Stimulated activated CD8-positive, alpha-beta memory T cell treated with anti-CD3 and anti-CD28 coated beads, Interleukin-15, amount 100 ng/mL, for 48 hours (primary cell): ENCODE results near the gene FCRL1.

Experiments
- DNase-seq, 2 donors: peaks; one replicate each; pipeline ENCODE4 v3.0.0-alpha.2; 2020; ENCODE audit warnings: low read depth in 2 of 2

FCRL1 gene

GRCh38 chr1:157799996-157800395 lies 19.9 kb downstream of the FCRL1 start:
- no peak for DNase-seq

DNA sequence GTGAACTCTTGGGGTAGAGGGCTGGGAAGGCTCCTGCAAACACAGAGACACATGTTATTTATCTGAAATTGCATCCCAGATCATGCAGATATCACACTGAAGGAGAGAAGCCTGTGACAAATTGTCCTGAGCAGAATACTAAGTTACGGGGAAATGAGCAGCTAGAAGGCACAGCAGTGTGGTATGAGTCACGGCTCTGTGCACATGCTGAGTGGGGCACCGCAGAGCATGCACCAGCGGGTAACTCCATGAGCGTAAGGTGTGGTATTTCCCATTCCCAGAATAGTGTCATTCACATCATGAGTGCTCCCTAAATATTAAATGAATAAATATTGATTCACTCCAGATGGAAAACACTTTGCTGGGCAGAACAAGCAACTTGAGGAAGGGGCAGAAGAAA lies 21.7 kb downstream of the FCRL1 start:
- no peak for DNase-seq

- DNase-seq = no peak
Observed at GRCh38 chr1:157785248-157785647, 34.7 kb downstream of the FCRL1 start.

DNA sequence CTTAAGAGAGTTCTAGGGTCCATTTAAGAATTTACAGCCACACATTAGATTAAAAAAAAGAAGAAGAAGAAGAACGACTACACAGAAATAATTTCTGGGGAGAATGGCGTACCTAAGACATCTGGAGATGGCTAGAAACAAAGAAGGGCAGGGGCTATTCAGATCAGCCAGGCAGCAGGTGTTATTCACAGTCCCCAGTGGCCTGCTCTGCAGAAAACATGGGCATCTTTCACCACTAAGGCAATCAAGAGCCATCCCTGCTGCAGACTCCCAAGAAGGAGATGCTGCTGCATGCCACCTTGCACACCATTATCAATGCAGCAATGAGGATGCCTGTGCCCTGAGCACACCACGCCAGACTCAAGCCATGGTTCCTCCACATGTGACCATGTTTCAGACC lies 35.1 kb downstream of the FCRL1 start:
- no peak for DNase-seq

GRCh38 chr1:157782931-157783330 lies 37.0 kb downstream of the FCRL1 start:
- DNase-seq = no peak

DNA sequence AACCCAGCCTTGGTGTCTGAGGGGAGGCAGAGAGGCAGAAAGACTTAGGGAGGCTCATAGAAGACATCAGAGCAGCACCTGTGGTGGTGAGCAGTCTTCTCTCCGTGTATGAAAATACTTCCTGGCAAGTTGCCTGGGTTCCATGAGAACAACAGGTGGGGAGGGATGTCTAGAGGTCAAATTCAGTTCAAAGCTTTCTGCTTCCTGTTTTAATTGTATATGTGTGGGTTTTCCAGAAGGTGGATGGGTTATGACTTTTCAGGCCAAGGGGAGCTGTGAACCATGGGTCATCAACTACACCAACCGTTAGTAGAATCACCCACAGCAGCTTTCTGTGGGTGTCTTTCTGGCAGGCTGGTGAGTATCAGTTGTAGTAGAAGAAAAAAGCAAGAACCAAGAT lies 38.9 kb downstream of the FCRL1 start:
- no peak for DNase-seq

DNA sequence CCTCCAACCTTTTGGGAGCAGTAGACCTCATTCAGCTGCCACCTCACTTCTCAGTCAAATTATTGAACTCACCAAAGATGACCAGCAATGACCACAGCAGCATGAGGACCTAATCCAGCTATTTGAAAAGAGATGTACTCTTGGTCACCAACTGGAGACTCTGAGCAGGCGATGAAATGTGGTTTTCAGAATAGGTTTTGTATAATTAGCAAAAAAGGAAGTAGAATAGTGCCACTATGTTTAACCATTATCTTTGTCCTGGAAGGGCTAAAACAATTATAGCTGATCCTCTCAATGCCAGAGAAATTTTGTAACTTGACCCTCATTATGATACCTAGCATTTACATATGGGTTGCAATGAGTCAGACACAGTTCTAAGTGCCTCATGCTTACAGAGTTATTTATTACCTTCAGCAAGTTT lies 42.9 kb downstream of the FCRL1 start, which contains the start of gene FCRL2:
TSS of gene FCRL2 (minus strand) at position 162 of the 421 bp plus-strand sequence. CDS start at position 103, 59 bp downstream.
- no peak for DNase-seq

GRCh38 chr1:157775101-157775870 lies 44.6 kb downstream of the FCRL1 start:
- no peak for DNase-seq

GRCh38 chr1:157774412-157774811 lies 45.5 kb downstream of the FCRL1 start:
- DNase-seq = no peak

DNA sequence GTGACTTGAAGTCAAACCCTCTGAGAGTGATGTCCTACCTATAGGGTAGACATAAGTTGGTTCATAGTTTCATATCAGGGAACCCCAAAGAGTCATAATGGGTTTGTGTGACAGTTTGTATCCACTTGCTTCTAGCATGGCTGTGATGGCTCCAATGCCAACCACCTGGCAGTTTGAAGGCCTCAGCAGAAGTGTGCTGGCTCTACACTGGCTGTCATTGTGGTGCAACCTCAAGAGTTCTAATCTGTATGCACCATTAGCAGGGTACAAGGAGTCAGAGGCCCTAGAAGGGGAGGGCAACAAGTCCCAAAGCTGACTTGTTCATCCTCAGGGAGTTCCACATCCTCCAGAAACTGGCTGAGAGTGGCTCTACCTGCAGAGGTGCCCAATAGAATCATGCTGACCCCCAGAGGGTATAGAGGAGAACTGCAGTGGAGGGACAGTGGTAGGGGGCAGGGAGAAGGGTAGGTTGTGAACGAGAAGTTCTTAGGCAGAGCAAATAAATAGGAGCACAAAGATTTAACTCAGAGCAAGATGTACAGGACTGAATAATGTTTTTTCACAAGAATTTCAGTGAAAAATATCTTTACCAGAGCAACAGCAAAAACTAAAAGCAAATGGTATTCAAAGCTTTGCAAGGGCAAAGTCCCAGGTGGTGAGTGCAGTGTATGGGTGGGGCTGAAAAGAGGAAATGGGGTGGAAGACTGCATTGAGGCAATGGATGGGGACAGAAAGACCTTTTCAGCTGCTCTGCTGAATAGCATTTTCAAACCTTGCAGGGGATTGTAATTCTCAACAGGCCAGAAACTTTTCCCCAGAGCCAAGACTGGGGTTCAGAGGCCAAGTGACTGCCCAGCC lies 46.2 kb downstream of the FCRL1 start:
- no peak for DNase-seq

- DNase-seq = no peak
Observed at GRCh38 chr1:157771661-157772425, 48.1 kb downstream of the FCRL1 start.

GRCh38 chr1:157770442-157771043 lies 49.4 kb downstream of the FCRL1 start:
- no peak for DNase-seq

GRCh38 chr1:157766792-157767191 lies 53.1 kb downstream of the FCRL1 start:
- no peak for DNase-seq

DNA sequence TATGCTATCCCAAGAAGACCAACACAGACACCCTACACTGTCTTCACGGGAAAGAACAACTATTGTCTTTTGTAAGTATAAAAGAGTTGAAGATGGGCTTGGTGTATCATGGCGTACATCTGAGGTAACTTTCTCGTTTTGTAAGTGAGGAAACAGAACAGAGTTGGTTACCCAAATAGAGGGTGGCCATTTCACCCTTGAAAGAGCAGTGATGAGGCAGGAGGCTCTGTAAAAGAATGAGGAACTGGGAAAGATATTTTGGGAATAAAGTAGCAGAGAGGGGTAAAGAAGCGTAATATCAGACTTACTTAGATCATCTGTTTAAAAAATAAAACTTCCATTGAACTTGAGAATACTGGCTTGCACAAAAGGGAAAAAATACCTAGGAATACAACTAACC lies 61.9 kb downstream of the FCRL1 start:
- no peak for DNase-seq

- no peak for DNase-seq
Observed at GRCh38 chr1:157753611-157754010, 66.3 kb downstream of the FCRL1 start.

GRCh38 chr1:157751283-157751682 lies 68.6 kb downstream of the FCRL1 start:
- DNase-seq = no peak

- DNase-seq = no peak
Observed at GRCh38 chr1:157748262-157748817, 71.6 kb downstream of the FCRL1 start.
